Keratinocyte (primary cell): ENCODE data around the gene TMEM18.

Source experiments
- CTCF ChIP-seq, 3 experiments: IDR thresholded peaks in 1 of 3; conservative IDR thresholded peaks in 1 of 3; optimal IDR thresholded peaks in 1 of 3; 2 replicates in 2 of 3; 3 replicates in 1 of 3; pipeline versions ENCODE3 to v1.5.1; 2011; ENCODE audit warnings: low read length in 3 of 3, mild to moderate bottlenecking in 3 of 3, moderate library complexity in 2 of 3, control low read depth in 1 of 3, inconsistent platforms in 1 of 3; ENCODE audit not compliant: insufficient read depth in 2 of 3; ENCODE audit errors: extremely low read depth in 1 of 3
- EZH2 ChIP-seq: IDR thresholded peaks from one replicate; pipeline ENCODE4 v1.6.1; 2012; ENCODE audit warnings: inconsistent platforms, mild to moderate bottlenecking, low read length, moderate library complexity

DNA sequence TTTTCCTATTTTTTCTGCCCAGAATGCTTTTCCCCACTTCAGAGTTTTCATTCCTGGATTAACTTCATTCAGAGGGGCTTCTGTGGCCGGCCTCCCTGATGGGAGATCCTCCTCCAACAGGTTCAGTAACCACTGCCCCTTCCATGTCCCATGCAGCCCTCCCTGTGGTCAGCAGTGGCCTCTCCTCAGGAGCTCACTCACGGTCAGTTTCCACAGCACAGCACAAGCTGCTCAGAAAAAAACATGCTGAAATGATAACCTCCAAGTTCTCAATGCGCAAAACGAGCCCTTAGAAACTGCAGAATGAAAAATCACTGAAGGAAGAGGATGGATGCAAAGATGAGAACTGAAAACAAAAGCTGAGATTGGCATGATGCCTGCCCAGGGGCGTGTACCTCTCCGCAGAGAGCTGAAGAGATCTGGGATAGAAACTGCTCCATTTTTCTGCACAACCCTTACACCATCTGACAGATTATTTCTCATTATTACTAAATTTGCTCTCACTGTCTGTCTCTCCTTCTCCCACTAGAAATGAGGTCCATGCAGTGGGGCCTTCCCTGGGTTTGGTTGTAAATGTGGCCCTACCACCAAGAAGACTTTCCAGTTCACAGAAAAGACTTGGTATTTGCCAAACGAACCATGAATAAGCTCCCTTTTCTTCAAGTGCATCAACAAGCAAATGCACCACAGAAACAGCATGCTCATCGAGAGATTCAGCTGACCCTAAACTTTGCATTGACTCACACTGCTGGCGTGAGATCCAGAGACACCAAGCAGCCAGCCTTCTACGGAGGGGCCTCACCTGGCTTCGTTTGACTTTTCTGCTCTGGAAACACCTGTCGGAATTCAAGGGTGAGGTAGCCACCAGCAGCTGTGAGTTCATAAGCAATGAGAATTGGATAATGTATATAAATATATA is 51.5 kb downstream of the TMEM18 start:
- TF ChIP-seq EZH2 (no peak), CTCF (optimal IDR thresholded peaks at IDR 0.05 in 1 of 3, IDR thresholded peaks at IDR 0.05 in 1 of 3, conservative IDR thresholded peaks at IDR 0.05 in 1 of 3; ENCODE audit: extremely low read depth in 1 of 3, insufficient read depth in 2 of 3, low read length in 3 of 3) (no peak)
